Vagina (tissue), 2 donors: ENCODE data around the gene HOXB9. TPM values are rescaled to one million over a fixed set of nuclear protein-coding genes. Genes with fewer than 3 reads are reported as not detected.

ENCODE experiments used
- DNase-seq, 2 donors: peaks; one replicate each; pipeline ENCODE4 v3.0.0-alpha.2; 2017; ENCODE audit errors: extremely low spot score in 2 of 2
- H3K27ac ChIP-seq: fragments of 200-600 bp; sonication (generic); one replicate; pipeline ENCODE4 v1.5.1; 2019
- H3K27me3 ChIP-seq: fragments of 200-600 bp; sonication (generic); one replicate; pipeline ENCODE4 v1.5.1; 2019
- H3K36me3 ChIP-seq, 2 donors: fragments of 200-600 bp; sonication (generic); one replicate each; pipeline ENCODE4 v1.5.1; 2017 to 2019
- H3K4me1 ChIP-seq: fragments of 200-600 bp; sonication (generic); one replicate; pipeline ENCODE4 v1.5.1; 2019
- H3K4me3 ChIP-seq, 2 donors: fragments of 200-600 bp; sonication (generic); 1 replicate in 1 of 2; 2 replicates in 1 of 2; pipeline ENCODE4 v1.5.1; 2016 to 2019
- H3K9me3 ChIP-seq: fragments of 200-600 bp; sonication (generic); one replicate; pipeline ENCODE4 v1.5.1; 2019
- CTCF ChIP-seq, 3 experiments: fragments of 450-650 bp in 2 of 3; fragments of 200-600 bp in 1 of 3; sonication (generic) in 1 of 3; IDR thresholded peaks; one replicate each; pipeline ENCODE4 v1.5.1; 2017 to 2019; ENCODE audit warnings: antibody characterized with exemption in 3 of 3, mild to moderate bottlenecking in 2 of 3, moderate library complexity in 2 of 3
- POLR2A ChIP-seq, 2 donors: fragments of 450-650 bp; IDR thresholded peaks; one replicate each; pipeline ENCODE4 v1.6.1; 2017; ENCODE audit warnings: antibody characterized with exemption in 2 of 2, mild to moderate bottlenecking in 2 of 2, moderate library complexity in 2 of 2
- POLR2AphosphoS5 ChIP-seq, 2 donors: sonication (generic); formaldehyde crosslinking; IDR thresholded peaks; one replicate each; pipeline ENCODE4 v1.9.0; 2017; ENCODE audit warnings: antibody characterized with exemption in 2 of 2, mild to moderate bottlenecking in 2 of 2, low read depth in 1 of 2; ENCODE audit not compliant: insufficient read depth in 1 of 2
- intact Hi-C: fragments of 100-400 bp; cut with DNase I; formaldehyde crosslinking; loops from one replicate; pipeline ENCODE4 v1.15.1; 2023
- total RNA-seq: library from RNA; depleted of rRNA; stranded (reverse); fragments of >200 nt; gene quantifications from one replicate; pipeline ENCODE4 v1.2.3, GENCODE V29; 2016

Gene HOXB9
- total RNA-seq, 1 donor from 2014 or later, result not detected

DNA sequence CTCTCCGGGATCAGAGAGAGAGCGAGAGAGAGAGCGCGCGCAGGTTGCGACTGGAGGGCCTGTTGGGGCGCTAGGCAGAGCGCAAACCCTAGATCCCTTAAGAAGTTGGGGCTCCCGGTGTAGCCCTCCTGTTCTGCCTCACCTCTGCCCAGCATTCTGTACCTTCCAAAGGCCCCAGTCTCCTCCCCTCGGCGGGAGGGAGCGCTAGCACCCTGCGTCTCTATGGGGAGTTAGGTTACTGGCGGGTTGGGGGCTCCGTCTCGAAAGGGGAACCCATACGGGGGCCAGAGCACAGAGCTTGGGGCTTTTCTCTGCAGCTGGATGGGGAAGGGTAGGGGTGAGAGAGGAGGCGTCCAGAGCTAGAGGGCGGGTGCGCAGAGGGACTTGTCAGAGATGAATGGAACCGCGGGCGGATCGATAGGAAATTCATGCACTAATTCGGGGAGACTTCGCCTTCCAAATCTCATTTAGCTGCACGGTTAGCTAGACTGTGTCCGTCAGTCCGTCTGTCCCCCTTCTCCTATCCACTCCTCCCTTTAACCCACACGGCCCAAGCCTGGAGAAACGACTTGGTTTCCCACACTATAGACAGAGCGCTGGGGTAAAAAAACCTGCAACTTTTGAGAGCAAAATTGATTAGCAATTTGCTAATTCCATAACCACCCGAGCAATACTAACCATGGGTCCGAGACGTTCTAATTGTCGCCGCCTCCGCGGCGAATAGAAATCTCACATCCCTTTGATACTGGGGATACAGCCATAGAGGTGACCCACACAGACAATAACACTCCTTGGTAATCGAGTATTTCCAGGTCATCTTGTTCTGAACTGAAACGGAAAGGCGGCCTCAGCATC lies 47.3 kb downstream of the HOXB9 start:
- DNase-seq, result no peak
- intact Hi-C loops, result no loop called here
- no peaks in the 10 kb centered on the region for H3K27me3 ChIP-seq
- TF ChIP-seq POLR2A (IDR thresholded peaks at IDR 0.05) (no peak), POLR2AphosphoS5 (IDR thresholded peaks at IDR 0.05; ENCODE audit: insufficient read depth in 1 of 2, low read depth in 1 of 2) (no peak), CTCF (IDR thresholded peaks at IDR 0.05) (no peak)
- no peaks in the 10 kb centered on the region for H3K9me3 ChIP-seq
- H3K36me3 ChIP-seq, result no peaks in the 10 kb centered on the region
- peak overlapping the region; percentile 75 for H3K27ac ChIP-seq
- peak overlapping the region; percentile 50 to 52 for H3K4me3 ChIP-seq
- peaks cover 44% of the 10 kb centered on the region for H3K4me1 ChIP-seq

- TF ChIP-seq CTCF (IDR thresholded peaks at IDR 0.05) (no peak), POLR2AphosphoS5 (IDR thresholded peaks at IDR 0.05; ENCODE audit: insufficient read depth in 1 of 2, low read depth in 1 of 2) (peak in 1 of 2 donors; percentile 68)
- Histone ChIP-seq H3K9me3 (no peaks in the 10 kb centered on the region), H3K4me1 (peaks cover 44% of the 10 kb centered on the region), H3K27me3 (no peaks in the 10 kb centered on the region), H3K27ac (peak within 1 kb of the TSS; percentile 75), H3K36me3 (no peaks in the 10 kb centered on the region), H3K4me3 (peak within 1 kb of the TSS; percentile 50 to 52)
- intact Hi-C loops, result loop anchor here (2.0 kb wide), 1 partner anchor 35 kb away; no protein-coding TSS in a partner anchor
- DNase-seq, result no peak
Measured at GRCh38 chr17:48577946-48578615, 48.1 kb downstream of the HOXB9 start, which contains the start of gene HOXB4. TSS of gene HOXB4 (minus strand) at chr17:48578350. CDS start at chr17:48578319, 31 bp downstream.

- peak overlapping the region; percentile 75 for H3K27ac ChIP-seq
- DNase-seq, result no peak
- H3K36me3 ChIP-seq, result no peaks in the 10 kb centered on the region
- intact Hi-C loops, result loop anchor here (2.0 kb wide), 1 partner anchor 35 kb away; no protein-coding TSS in a partner anchor
- peaks cover 44% of the 10 kb centered on the region for H3K4me1 ChIP-seq
- no peaks in the 10 kb centered on the region for H3K27me3 ChIP-seq
- H3K4me3 ChIP-seq, result peak overlapping the region; percentile 50 to 52
- TF ChIP-seq CTCF (IDR thresholded peaks at IDR 0.05) (no peak), POLR2AphosphoS5 (IDR thresholded peaks at IDR 0.05; ENCODE audit: insufficient read depth in 1 of 2, low read depth in 1 of 2) (no peak), POLR2A (IDR thresholded peaks at IDR 0.05) (no peak)
- no peaks in the 10 kb centered on the region for H3K9me3 ChIP-seq
Measured at GRCh38 chr17:48577330-48577945, 48.7 kb downstream of the HOXB9 start.

DNA sequence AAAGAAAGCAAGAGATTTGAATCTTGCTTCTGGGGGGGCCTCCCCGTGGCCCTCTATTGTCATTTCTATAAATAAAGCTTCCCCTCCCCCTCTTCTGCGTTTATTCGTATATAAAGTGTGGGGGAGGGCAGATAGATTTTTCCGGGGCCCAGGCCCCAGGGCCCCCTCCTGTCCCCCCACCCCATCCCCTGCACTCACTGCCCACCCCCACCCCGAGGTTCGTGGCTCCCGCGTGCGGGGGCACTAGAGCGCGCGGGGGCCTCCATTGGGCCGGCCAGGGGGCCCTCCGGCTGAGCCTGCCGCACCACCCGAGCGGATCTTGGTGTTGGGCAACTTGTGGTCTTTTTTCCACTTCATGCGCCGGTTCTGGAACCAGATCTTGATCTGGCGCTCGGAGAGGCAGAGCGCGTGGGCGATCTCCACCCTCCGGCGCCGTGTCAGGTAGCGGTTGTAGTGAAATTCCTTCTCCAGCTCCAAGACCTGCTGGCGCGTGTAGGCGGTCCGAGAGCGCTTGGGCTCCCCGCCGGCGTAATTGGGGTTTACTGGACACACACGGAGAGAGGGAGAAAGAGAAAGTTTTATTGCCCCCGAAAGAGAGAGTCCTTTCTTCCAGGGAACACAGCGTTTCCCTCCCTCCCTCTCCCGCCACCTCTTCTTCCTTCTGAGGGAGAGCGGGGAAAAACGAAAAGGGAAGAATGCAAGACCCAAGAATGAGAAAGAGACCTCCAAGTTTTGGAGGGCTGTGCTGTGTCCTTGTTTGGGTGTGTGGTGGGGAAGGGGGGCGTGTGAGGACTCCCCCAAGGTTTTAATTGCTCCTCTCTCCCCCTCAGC lies 49.5 kb downstream of the HOXB9 start:
- Histone ChIP-seq H3K36me3 (no peaks in the 10 kb centered on the region), H3K9me3 (no peaks in the 10 kb centered on the region), H3K27me3 (no peaks in the 10 kb centered on the region), H3K4me1 (peaks cover 40% of the 10 kb centered on the region), H3K4me3 (peak overlapping the region; percentile 50 to 52), H3K27ac (peak overlapping the region; percentile 75)
- DNase-seq, result no peak
- TF ChIP-seq POLR2A (IDR thresholded peaks at IDR 0.05) (no peak), POLR2AphosphoS5 (IDR thresholded peaks at IDR 0.05; ENCODE audit: insufficient read depth in 1 of 2, low read depth in 1 of 2) (no peak)
- intact Hi-C loops, result loop anchor here (2.0 kb wide), 1 partner anchor 34 kb away; no protein-coding TSS in a partner anchor
